ENCODE data around the gene KRTAP2-2. TPM values are rescaled to one million over a fixed set of nuclear protein-coding genes. Genes with fewer than 3 reads are reported as not detected.

KRTAP2-2 gene
- total and polyA plus RNA-seq, 2 donors (not counting 3 experiments of a cell fraction or from before 2014, with no cell fraction given), result not detected

GRCh38 chr17:41019415-41019814 lies 35.6 kb downstream of the KRTAP2-2 start:
- Histone ChIP-seq H3K27me3 (ENCODE audit: control insufficient read depth in 2 of 2, insufficient read depth in 2 of 2, low read length in 2 of 2) (peaks cover 0 to 2% of the 10 kb centered on the region in 2 experiments), H2AFZ (ENCODE audit: low read depth, low read length) (no peak overlapping the region), H3K4me3 (replicated peaks in 1 of 3; ENCODE audit: insufficient read depth in 1 of 3, low read depth in 1 of 3, low read length in 3 of 3) (no peak overlapping the region), H3K4me2 (ENCODE audit: insufficient read depth, low read length) (no peak overlapping the region), H4K20me1 (replicated peaks; ENCODE audit: control insufficient read depth, extremely low read depth, insufficient read depth, low read length) (no peaks in the 10 kb centered on the region), H3K4me1 (ENCODE audit: control insufficient read depth, extremely low read depth, insufficient read depth, low read length) (no peaks in the 10 kb centered on the region), H3K36me3 (ENCODE audit: control insufficient read depth in 2 of 2, extremely low read depth in 1 of 2, insufficient read depth in 2 of 2, low read length in 2 of 2) (no peaks in the 10 kb centered on the region), H3K79me2 (ENCODE audit: control insufficient read depth, insufficient read depth, low read length) (no peaks in the 10 kb centered on the region), H3K27ac (ENCODE audit: insufficient read depth, low read depth, low read length) (no peak overlapping the region), H3K9me1 (replicated peaks; ENCODE audit: control insufficient read depth, extremely low read depth, insufficient read depth, low read length) (no peaks in the 10 kb centered on the region), H3K9ac (replicated peaks; ENCODE audit: extremely low read depth, insufficient read depth, low read length) (no peak overlapping the region), H3K9me3 (replicated peaks; ENCODE audit: control insufficient read depth, insufficient read depth, low read length) (no peaks in the 10 kb centered on the region)
- no TSS peak for BruUV-seq (replicated peaks)
- dilution Hi-C loops (cut with MboI; ENCODE audit: extremely low pct_ligation_motif_present, low sequenced_read_pairs) (no loop called here), intact Hi-C loops (cut with micrococcal nuclease) (no loop called here)
- FAIRE-seq (no peak), DNase-seq (ENCODE audit: low read depth, low spot score) (no peak)
- ChIA-PET POLR2A (no interaction called here), CTCF (no interaction called here)
- TF ChIP-seq MYC (IDR thresholded peaks at IDR 0.05; ENCODE audit: low read depth, low read length), result no peak
- TF ChIP-seq POLR2A (IDR thresholded peaks at IDR 0.05; ENCODE audit: low read depth, low read length), result no peak
- no peak for TF ChIP-seq FOS (IDR thresholded peaks at IDR 0.05; ENCODE audit: borderline replicate concordance, insufficient read depth, low read length)
- no peak for TF ChIP-seq MAX (IDR thresholded peaks at IDR 0.05; ENCODE audit: insufficient read depth, insufficient read length)
- no peak for TF ChIP-seq JUN (IDR thresholded peaks at IDR 0.05; ENCODE audit: borderline replicate concordance, insufficient read depth, insufficient read length, low read depth)
- no peak for TF ChIP-seq GATA2 (IDR thresholded peaks at IDR 0.05; ENCODE audit: insufficient read depth, insufficient read length, low read depth, low read length)

GRCh38 chr17:41018541-41018940 lies 36.5 kb downstream of the KRTAP2-2 start:
- Histone ChIP-seq H2AFZ (ENCODE audit: low read depth, low read length) (no peak overlapping the region), H3K79me2 (ENCODE audit: control insufficient read depth, insufficient read depth, low read length) (no peaks in the 10 kb centered on the region), H3K4me3 (replicated peaks in 1 of 3; ENCODE audit: insufficient read depth in 1 of 3, low read depth in 1 of 3, low read length in 3 of 3) (no peak overlapping the region), H3K36me3 (ENCODE audit: control insufficient read depth in 2 of 2, extremely low read depth in 1 of 2, insufficient read depth in 2 of 2, low read length in 2 of 2) (no peaks in the 10 kb centered on the region), H3K27ac (ENCODE audit: insufficient read depth, low read depth, low read length) (no peak overlapping the region), H3K4me1 (ENCODE audit: control insufficient read depth, extremely low read depth, insufficient read depth, low read length) (no peaks in the 10 kb centered on the region), H4K20me1 (replicated peaks; ENCODE audit: control insufficient read depth, extremely low read depth, insufficient read depth, low read length) (no peaks in the 10 kb centered on the region), H3K9ac (replicated peaks; ENCODE audit: extremely low read depth, insufficient read depth, low read length) (no peak overlapping the region), H3K27me3 (ENCODE audit: control insufficient read depth in 2 of 2, insufficient read depth in 2 of 2, low read length in 2 of 2) (no peaks in the 10 kb centered on the region), H3K4me2 (ENCODE audit: insufficient read depth, low read length) (no peak overlapping the region), H3K9me1 (replicated peaks; ENCODE audit: control insufficient read depth, extremely low read depth, insufficient read depth, low read length) (no peaks in the 10 kb centered on the region), H3K9me3 (replicated peaks; ENCODE audit: control insufficient read depth, insufficient read depth, low read length) (no peaks in the 10 kb centered on the region)
- FAIRE-seq, result no peak
- dilution Hi-C loops (cut with MboI; ENCODE audit: extremely low pct_ligation_motif_present, low sequenced_read_pairs) (no loop called here), intact Hi-C loops (cut with micrococcal nuclease) (no loop called here)
- no peak for TF ChIP-seq MAX (IDR thresholded peaks at IDR 0.05; ENCODE audit: insufficient read depth, insufficient read length)
- TF ChIP-seq POLR2A (IDR thresholded peaks at IDR 0.05; ENCODE audit: low read depth, low read length), result no peak
- TF ChIP-seq JUN (IDR thresholded peaks at IDR 0.05; ENCODE audit: borderline replicate concordance, insufficient read depth, insufficient read length, low read depth), result no peak
- no peak for TF ChIP-seq POLR2AphosphoS5 (IDR thresholded peaks at IDR 0.05; ENCODE audit: insufficient read depth, low read depth, low read length)
- TF ChIP-seq FOS (IDR thresholded peaks at IDR 0.05; ENCODE audit: borderline replicate concordance, insufficient read depth, low read length), result no peak
- no peak for TF ChIP-seq EZH2 (IDR thresholded peaks at IDR 0.05; ENCODE audit: borderline replicate concordance, low read depth, low read length, severe bottlenecking)
- TF ChIP-seq MYC (IDR thresholded peaks at IDR 0.05; ENCODE audit: low read depth, low read length), result no peak
- no peak for TF ChIP-seq CTCF (IDR thresholded peaks at IDR 0.05; ENCODE audit: extremely low read depth in 1 of 2, insufficient read depth in 1 of 2, low read depth in 1 of 2, low read length in 2 of 2)
- ChIA-PET POLR2A (no interaction called here), CTCF (interaction anchor here (1.5 kb wide), 2 partner anchors 10 to 304 kb away, joined by 3 to 4 read pairs; no protein-coding TSS in a partner anchor)
- no peak for DNase-seq (ENCODE audit: low read depth, low spot score)
- no TSS peak for BruUV-seq (replicated peaks)
